SK-N-SH treated with all-trans-retinoic acid at 6 μM for 48 hours (cell line): ENCODE measurements around the gene NSD1.

Experiments used
- ARNTL ChIP-seq: fragments of 450-650 bp; formaldehyde crosslinking; IDR thresholded peaks from 2 replicates; pipeline ENCODE4 v1.5.0; 2020; ENCODE audit warnings: low read depth, mild to moderate bottlenecking, moderate library complexity, borderline replicate concordance
- CREB5 ChIP-seq: fragments of 250-450 bp; sonication (Bioruptor Pico); IDR thresholded peaks from 2 replicates; pipeline ENCODE4 v1.5.1; 2020; ENCODE audit warnings: low read depth, mild to moderate bottlenecking, moderate library complexity
- ISL1 ChIP-seq: fragments of 250-450 bp; sonication (Bioruptor Pico); IDR thresholded peaks from 2 replicates; pipeline ENCODE4 v2.1.2; 2022; ENCODE audit warnings: mild to moderate bottlenecking, moderate library complexity
- OSR1 ChIP-seq: fragments of 250-450 bp; sonication (Bioruptor Pico); IDR thresholded peaks from 2 replicates; pipeline ENCODE4 v1.8.0; 2022; ENCODE audit warnings: moderate library complexity, mild to moderate bottlenecking, inconsistent platforms
- RARB ChIP-seq: fragments of 250-450 bp; sonication (Bioruptor Pico); IDR thresholded peaks from 2 replicates; pipeline ENCODE4 v1.8.0; 2021; ENCODE audit warnings: mild to moderate bottlenecking, moderate library complexity
- SNAI2 ChIP-seq: fragments of 250-450 bp; sonication (Bioruptor Pico); IDR thresholded peaks from 2 replicates; pipeline ENCODE4 v1.5.0; 2020; ENCODE audit warnings: mild to moderate bottlenecking, moderate library complexity
- TCF4 ChIP-seq: fragments of 250-450 bp; sonication (Bioruptor Pico); IDR thresholded peaks from 2 replicates; pipeline ENCODE4 v1.8.0; 2021; ENCODE audit warnings: mild to moderate bottlenecking, moderate library complexity, borderline replicate concordance
- TOX ChIP-seq: fragments of 250-450 bp; sonication (Bioruptor Pico); IDR thresholded peaks from 2 replicates; pipeline ENCODE4 v1.8.0; 2021; ENCODE audit warnings: mild to moderate bottlenecking, moderate library complexity, borderline replicate concordance
- ZC3H10 ChIP-seq: fragments of 250-450 bp; sonication (Bioruptor Pico); IDR thresholded peaks from 2 replicates; pipeline ENCODE4 v1.5.1; 2021; ENCODE audit warnings: mild to moderate bottlenecking, moderate library complexity
- ZFP3 ChIP-seq: fragments of 250-450 bp; sonication (Bioruptor Pico); IDR thresholded peaks from 2 replicates; pipeline ENCODE4 v1.5.0; 2020; ENCODE audit warnings: mild to moderate bottlenecking, moderate library complexity
- ZFP30 ChIP-seq: fragments of 450-650 bp; formaldehyde crosslinking; IDR thresholded peaks from 2 replicates; pipeline ENCODE4 v1.5.0; 2022; ENCODE audit warnings: mild to moderate bottlenecking, moderate library complexity
- ZNF565 ChIP-seq: fragments of 450-650 bp; formaldehyde crosslinking; conservative IDR thresholded peaks from 2 replicates; pipeline ENCODE4 v1.5.0; 2020; ENCODE audit warnings: low read depth, mild to moderate bottlenecking, moderate library complexity
- TF ChIP-seq, protein P1 (sequence below): fragments of 250-450 bp; sonication (Bioruptor Pico); IDR thresholded peaks from 2 replicates; pipeline ENCODE4 v1.5.0; 2020; ENCODE audit warnings: mild to moderate bottlenecking, moderate library complexity
- TF ChIP-seq, protein P2 (sequence below): fragments of 250-450 bp; sonication (Bioruptor Pico); IDR thresholded peaks from 2 replicates; pipeline ENCODE4 v1.8.0; 2020; ENCODE audit warnings: mild to moderate bottlenecking, moderate library complexity, borderline replicate concordance

GRCh38 chr5:177126771-177127170 is 6.8 kb upstream of the NSD1 start:
- no peak for TF ChIP-seq RARB
- no peak for TF ChIP-seq SNAI2
- TF ChIP-seq ZFP3 (CRISPR knock-in tag): no peak
- TF ChIP-seq ZFP30 (CRISPR knock-in tag): no peak
- TF ChIP-seq, protein P1, sequence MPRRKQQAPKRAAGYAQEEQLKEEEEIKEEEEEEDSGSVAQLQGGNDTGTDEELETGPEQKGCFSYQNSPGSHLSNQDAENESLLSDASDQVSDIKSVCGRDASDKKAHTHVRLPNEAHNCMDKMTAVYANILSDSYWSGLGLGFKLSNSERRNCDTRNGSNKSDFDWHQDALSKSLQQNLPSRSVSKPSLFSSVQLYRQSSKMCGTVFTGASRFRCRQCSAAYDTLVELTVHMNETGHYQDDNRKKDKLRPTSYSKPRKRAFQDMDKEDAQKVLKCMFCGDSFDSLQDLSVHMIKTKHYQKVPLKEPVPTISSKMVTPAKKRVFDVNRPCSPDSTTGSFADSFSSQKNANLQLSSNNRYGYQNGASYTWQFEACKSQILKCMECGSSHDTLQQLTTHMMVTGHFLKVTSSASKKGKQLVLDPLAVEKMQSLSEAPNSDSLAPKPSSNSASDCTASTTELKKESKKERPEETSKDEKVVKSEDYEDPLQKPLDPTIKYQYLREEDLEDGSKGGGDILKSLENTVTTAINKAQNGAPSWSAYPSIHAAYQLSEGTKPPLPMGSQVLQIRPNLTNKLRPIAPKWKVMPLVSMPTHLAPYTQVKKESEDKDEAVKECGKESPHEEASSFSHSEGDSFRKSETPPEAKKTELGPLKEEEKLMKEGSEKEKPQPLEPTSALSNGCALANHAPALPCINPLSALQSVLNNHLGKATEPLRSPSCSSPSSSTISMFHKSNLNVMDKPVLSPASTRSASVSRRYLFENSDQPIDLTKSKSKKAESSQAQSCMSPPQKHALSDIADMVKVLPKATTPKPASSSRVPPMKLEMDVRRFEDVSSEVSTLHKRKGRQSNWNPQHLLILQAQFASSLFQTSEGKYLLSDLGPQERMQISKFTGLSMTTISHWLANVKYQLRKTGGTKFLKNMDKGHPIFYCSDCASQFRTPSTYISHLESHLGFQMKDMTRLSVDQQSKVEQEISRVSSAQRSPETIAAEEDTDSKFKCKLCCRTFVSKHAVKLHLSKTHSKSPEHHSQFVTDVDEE (CRISPR knock-in tag): no peak
- TF ChIP-seq, protein P2, sequence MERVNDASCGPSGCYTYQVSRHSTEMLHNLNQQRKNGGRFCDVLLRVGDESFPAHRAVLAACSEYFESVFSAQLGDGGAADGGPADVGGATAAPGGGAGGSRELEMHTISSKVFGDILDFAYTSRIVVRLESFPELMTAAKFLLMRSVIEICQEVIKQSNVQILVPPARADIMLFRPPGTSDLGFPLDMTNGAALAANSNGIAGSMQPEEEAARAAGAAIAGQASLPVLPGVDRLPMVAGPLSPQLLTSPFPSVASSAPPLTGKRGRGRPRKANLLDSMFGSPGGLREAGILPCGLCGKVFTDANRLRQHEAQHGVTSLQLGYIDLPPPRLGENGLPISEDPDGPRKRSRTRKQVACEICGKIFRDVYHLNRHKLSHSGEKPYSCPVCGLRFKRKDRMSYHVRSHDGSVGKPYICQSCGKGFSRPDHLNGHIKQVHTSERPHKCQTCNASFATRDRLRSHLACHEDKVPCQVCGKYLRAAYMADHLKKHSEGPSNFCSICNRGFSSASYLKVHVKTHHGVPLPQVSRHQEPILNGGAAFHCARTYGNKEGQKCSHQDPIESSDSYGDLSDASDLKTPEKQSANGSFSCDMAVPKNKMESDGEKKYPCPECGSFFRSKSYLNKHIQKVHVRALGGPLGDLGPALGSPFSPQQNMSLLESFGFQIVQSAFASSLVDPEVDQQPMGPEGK (CRISPR knock-in tag): no peak
- TF ChIP-seq OSR1: no peak
- no peak for TF ChIP-seq ZNF565 (CRISPR knock-in tag)
- TF ChIP-seq TCF4 (CRISPR knock-in tag): no peak
- no peak for TF ChIP-seq ISL1
- TF ChIP-seq ZC3H10 (CRISPR knock-in tag): no peak
- TF ChIP-seq ARNTL (CRISPR knock-in tag): no peak
- no peak for TF ChIP-seq TOX (CRISPR knock-in tag)
- TF ChIP-seq CREB5 (CRISPR knock-in tag): no peak
